Natural killer cell (primary cell): ENCODE measurements around the gene GNAZ. TPM values are rescaled to one million over a fixed set of nuclear protein-coding genes. Genes with fewer than 3 reads are reported as not detected.

ENCODE experiments used
- ATAC-seq, 3 donors: fragments of 150-1000 bp in 2 of 3; fragments of 200-7000 bp in 1 of 3; cut with Tn5 transposase; 1 replicate in 1 of 3; 2 replicates in 2 of 3; pipeline ENCODE4 v1.10.0; 2021; ENCODE audit warnings: mild to moderate bottlenecking in 2 of 3, moderate library complexity in 2 of 3
- DNase-seq, 2 donors: peaks; one replicate each; pipeline versions ENCODE4 v3.0.0 to v3.0.0-alpha.2; 2013 to 2021; ENCODE audit warnings: mixed read lengths in 1 of 2
- H3K27ac ChIP-seq: one replicate; pipeline ENCODE4 v1.5.1; 2013; ENCODE audit warnings: mild to moderate bottlenecking, low read length
- H3K27me3 ChIP-seq: one replicate; pipeline ENCODE4 v1.6.1; 2013; ENCODE audit warnings: low read length; ENCODE audit not compliant: control insufficient read depth, insufficient read depth
- H3K36me3 ChIP-seq: one replicate; pipeline ENCODE4 v1.6.1; 2013; ENCODE audit warnings: low read length; ENCODE audit not compliant: control insufficient read depth, insufficient read depth
- H3K4me1 ChIP-seq: one replicate; pipeline ENCODE4 v1.6.1; 2013; ENCODE audit warnings: low read length; ENCODE audit not compliant: control insufficient read depth, insufficient read depth
- H3K4me3 ChIP-seq: one replicate; pipeline ENCODE4 v1.5.1; 2013; ENCODE audit warnings: low read length
- H3K9me3 ChIP-seq: one replicate; pipeline ENCODE4 v1.6.1; 2013; ENCODE audit warnings: low read length; ENCODE audit not compliant: control insufficient read depth, insufficient read depth
- H3K27ac Mint-ChIP-seq, 2 donors: one replicate each; pipeline ENCODE4 v1.8.0; 2022; ENCODE audit warnings: mild to moderate bottlenecking in 2 of 2, mixed read lengths in 2 of 2, moderate library complexity in 1 of 2
- H3K27me3 Mint-ChIP-seq, 2 donors: one replicate each; pipeline ENCODE4 v1.8.0; 2022; ENCODE audit warnings: low read depth in 2 of 2, mixed read lengths in 2 of 2
- H3K36me3 Mint-ChIP-seq: one replicate; pipeline ENCODE4 v1.8.0; 2022; ENCODE audit warnings: mixed read lengths
- H3K4me1 Mint-ChIP-seq, 2 donors: one replicate each; pipeline ENCODE4 v1.8.0; 2022; ENCODE audit warnings: mixed read lengths in 2 of 2
- H3K4me3 Mint-ChIP-seq: one replicate; pipeline ENCODE4 v1.8.0; 2022; ENCODE audit warnings: mild to moderate bottlenecking, moderate library complexity, mixed read lengths
- H3K9me3 Mint-ChIP-seq, 2 donors: one replicate each; pipeline ENCODE4 v1.8.0; 2022; ENCODE audit warnings: mixed read lengths in 2 of 2
- WGBS: methylation state at CpG from one replicate; pipeline ENCODE4 v1.1.7; 2013; ENCODE audit warnings: missing lambda C conversion rate; ENCODE audit not compliant: insufficient coverage; 5-methylcytosine and 5-hydroxymethylcytosine counted together
- intact Hi-C: fragments of 100-400 bp; cut with micrococcal nuclease; formaldehyde crosslinking; loops from one replicate; pipeline ENCODE4 v1.14.2; 2022
- total RNA-seq, 4 donors: library from RNA; stranded (reverse); fragments of 120-200 nt in 1 of 4; gene quantifications; one replicate each; pipeline versions ENCODE4 v1.2.3 to v1.2.4, GENCODE V29; 2013 to 2022
- TF ChIP-seq, protein P1 (sequence below): fragments of 200-600 bp; IDR thresholded peaks from one replicate; pipeline ENCODE4 v1.8.0; 2022; ENCODE audit warnings: antibody characterized with exemption

GNAZ gene
- total RNA-seq, 3 donors from 2014 or later (not counting 1 experiment from before 2014, with no cell fraction given) = 4.5 to 7.5 (median 5.6) TPM

- no peaks in the 10 kb centered on the region for H3K36me3 Mint-ChIP-seq
- DNase-seq (no peak), ATAC-seq (no peak)
- Histone ChIP-seq H3K27me3 (no peaks in the 10 kb centered on the region), H3K27ac (peak overlapping the region; percentile 8), H3K4me3 (no peak overlapping the region), H3K4me1 (peaks cover 95% of the 10 kb centered on the region), H3K36me3 (no peaks in the 10 kb centered on the region), H3K9me3 (no peaks in the 10 kb centered on the region)
- H3K4me1 Mint-ChIP-seq = peaks cover 52 to 85% of the 10 kb centered on the region in 2 donors
- intact Hi-C loops = no loop called here
- TF ChIP-seq, protein P1, sequence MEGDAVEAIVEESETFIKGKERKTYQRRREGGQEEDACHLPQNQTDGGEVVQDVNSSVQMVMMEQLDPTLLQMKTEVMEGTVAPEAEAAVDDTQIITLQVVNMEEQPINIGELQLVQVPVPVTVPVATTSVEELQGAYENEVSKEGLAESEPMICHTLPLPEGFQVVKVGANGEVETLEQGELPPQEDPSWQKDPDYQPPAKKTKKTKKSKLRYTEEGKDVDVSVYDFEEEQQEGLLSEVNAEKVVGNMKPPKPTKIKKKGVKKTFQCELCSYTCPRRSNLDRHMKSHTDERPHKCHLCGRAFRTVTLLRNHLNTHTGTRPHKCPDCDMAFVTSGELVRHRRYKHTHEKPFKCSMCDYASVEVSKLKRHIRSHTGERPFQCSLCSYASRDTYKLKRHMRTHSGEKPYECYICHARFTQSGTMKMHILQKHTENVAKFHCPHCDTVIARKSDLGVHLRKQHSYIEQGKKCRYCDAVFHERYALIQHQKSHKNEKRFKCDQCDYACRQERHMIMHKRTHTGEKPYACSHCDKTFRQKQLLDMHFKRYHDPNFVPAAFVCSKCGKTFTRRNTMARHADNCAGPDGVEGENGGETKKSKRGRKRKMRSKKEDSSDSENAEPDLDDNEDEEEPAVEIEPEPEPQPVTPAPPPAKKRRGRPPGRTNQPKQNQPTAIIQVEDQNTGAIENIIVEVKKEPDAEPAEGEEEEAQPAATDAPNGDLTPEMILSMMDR = no peak
- no peak overlapping the region for H3K4me3 Mint-ChIP-seq
- H3K27ac Mint-ChIP-seq = peak overlapping the region; percentile 94 to 96
- H3K9me3 Mint-ChIP-seq = no peaks in the 10 kb centered on the region
- H3K27me3 Mint-ChIP-seq = no peaks in the 10 kb centered on the region
These were observed 70.1 kb downstream of the GNAZ start for GRCh38 chr22:23140385-23140784.

DNA sequence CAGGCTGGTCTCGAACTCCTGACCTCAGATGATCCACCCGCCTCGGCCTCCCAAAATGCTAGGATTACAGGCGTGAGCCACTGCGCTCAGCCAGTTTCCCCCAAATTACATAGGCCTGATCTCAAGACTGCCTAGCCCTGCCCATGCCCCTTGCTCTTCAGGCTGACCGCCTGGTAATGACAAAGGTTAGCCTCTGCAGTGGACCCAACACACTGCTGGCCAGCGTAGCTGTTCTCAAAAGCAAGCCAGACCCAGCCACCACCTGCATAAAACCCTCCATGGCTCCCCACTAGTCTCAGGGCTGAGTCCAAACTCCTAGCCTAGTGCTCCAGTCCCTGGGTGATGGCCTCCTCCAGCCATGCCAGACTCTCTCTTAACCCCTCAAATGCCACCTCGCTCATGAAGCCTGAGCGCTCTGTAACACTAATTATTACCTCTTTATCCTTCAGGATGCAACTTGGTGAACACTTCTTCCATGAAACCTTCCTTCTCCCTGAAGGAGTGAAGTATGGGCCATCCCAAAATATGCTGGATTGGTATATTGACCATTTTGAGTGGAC is 72.3 kb downstream of the GNAZ start:
- Histone ChIP-seq H3K36me3 (no peaks in the 10 kb centered on the region), H3K27ac (peak overlapping the region; percentile 91), H3K27me3 (no peaks in the 10 kb centered on the region), H3K4me3 (no peak overlapping the region), H3K4me1 (peaks cover 82% of the 10 kb centered on the region), H3K9me3 (no peaks in the 10 kb centered on the region)
- peak overlapping the region; percentile 94 to 96 for H3K27ac Mint-ChIP-seq
- peaks cover 52 to 76% of the 10 kb centered on the region in 2 donors for H3K4me1 Mint-ChIP-seq
- peak overlapping the region; percentile 85 for H3K4me3 Mint-ChIP-seq
- H3K36me3 Mint-ChIP-seq = no peaks in the 10 kb centered on the region
- H3K27me3 Mint-ChIP-seq = no peaks in the 10 kb centered on the region
- H3K9me3 Mint-ChIP-seq = no peaks in the 10 kb centered on the region
- no peak for DNase-seq
- intact Hi-C loops = no loop called here
- WGBS = 95% methylated on average over 9 of the region's 9 CpGs
- no peak for ATAC-seq
- TF ChIP-seq, protein P1 = no peak

GRCh38 chr22:23143119-23143518 is 72.8 kb downstream of the GNAZ start:
- Histone ChIP-seq H3K4me3 (no peak overlapping the region), H3K9me3 (no peaks in the 10 kb centered on the region), H3K36me3 (no peaks in the 10 kb centered on the region), H3K4me1 (peaks cover 78% of the 10 kb centered on the region), H3K27ac (no peak overlapping the region), H3K27me3 (no peaks in the 10 kb centered on the region)
- TF ChIP-seq, protein P1 = no peak
- H3K9me3 Mint-ChIP-seq = no peaks in the 10 kb centered on the region
- intact Hi-C loops = no loop called here
- peak overlapping the region; percentile 94 to 96 for H3K27ac Mint-ChIP-seq
- H3K4me3 Mint-ChIP-seq = peak overlapping the region; percentile 85
- H3K4me1 Mint-ChIP-seq = peaks cover 48 to 76% of the 10 kb centered on the region in 2 donors
- 100% methylated on average over 1 of the region's 1 CpG for WGBS
- no peaks in the 10 kb centered on the region for H3K36me3 Mint-ChIP-seq
- no peaks in the 10 kb centered on the region for H3K27me3 Mint-ChIP-seq
- ATAC-seq = no peak
- no peak for DNase-seq

DNA sequence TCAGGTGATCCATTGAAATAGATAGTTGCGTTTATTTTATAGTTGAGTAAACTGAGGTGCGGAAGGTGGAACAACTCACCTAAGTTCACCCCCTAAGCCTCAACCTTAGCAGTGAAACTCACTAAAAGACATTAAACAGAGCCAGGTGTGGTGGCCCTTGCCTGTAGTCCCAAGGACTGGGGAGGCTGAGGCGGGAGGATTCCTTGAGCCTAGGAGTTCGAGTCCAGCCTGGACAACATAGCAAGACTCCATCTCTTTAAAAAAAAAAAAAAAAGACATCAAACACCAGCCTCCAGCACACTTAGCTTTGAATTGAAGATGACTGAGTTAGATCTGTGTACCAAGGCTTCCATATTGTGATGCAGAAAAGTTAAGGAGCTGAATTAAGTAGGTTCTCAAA is 74.1 kb downstream of the GNAZ start:
- H3K36me3 Mint-ChIP-seq = no peaks in the 10 kb centered on the region
- Histone ChIP-seq H3K27me3 (no peaks in the 10 kb centered on the region), H3K4me3 (peak overlapping the region; percentile 33), H3K36me3 (no peaks in the 10 kb centered on the region), H3K9me3 (no peaks in the 10 kb centered on the region), H3K4me1 (peaks cover 65% of the 10 kb centered on the region), H3K27ac (peak overlapping the region; percentile 76)
- H3K9me3 Mint-ChIP-seq = no peaks in the 10 kb centered on the region
- intact Hi-C loops = loop anchor here (2.0 kb wide), 1 partner anchor 72 kb away; no protein-coding TSS in a partner anchor
- H3K27me3 Mint-ChIP-seq = no peaks in the 10 kb centered on the region
- DNase-seq (no peak), ATAC-seq (no peak)
- peaks cover 37 to 64% of the 10 kb centered on the region in 2 donors for H3K4me1 Mint-ChIP-seq
- peak overlapping the region; percentile 87 for H3K4me3 Mint-ChIP-seq
- peak overlapping the region; percentile 94 to 96 for H3K27ac Mint-ChIP-seq
- 100% methylated on average over 2 of the region's 4 CpGs for WGBS
- TF ChIP-seq, protein P1 = no peak
